ENCODE measurements around the gene MAPKBP1.

Gene MAPKBP1

GRCh38 chr15:41827290-41827879 lies 53.1 kb downstream of the MAPKBP1 start:
- DNase-seq = peak; percentile 19 to 29

DNA sequence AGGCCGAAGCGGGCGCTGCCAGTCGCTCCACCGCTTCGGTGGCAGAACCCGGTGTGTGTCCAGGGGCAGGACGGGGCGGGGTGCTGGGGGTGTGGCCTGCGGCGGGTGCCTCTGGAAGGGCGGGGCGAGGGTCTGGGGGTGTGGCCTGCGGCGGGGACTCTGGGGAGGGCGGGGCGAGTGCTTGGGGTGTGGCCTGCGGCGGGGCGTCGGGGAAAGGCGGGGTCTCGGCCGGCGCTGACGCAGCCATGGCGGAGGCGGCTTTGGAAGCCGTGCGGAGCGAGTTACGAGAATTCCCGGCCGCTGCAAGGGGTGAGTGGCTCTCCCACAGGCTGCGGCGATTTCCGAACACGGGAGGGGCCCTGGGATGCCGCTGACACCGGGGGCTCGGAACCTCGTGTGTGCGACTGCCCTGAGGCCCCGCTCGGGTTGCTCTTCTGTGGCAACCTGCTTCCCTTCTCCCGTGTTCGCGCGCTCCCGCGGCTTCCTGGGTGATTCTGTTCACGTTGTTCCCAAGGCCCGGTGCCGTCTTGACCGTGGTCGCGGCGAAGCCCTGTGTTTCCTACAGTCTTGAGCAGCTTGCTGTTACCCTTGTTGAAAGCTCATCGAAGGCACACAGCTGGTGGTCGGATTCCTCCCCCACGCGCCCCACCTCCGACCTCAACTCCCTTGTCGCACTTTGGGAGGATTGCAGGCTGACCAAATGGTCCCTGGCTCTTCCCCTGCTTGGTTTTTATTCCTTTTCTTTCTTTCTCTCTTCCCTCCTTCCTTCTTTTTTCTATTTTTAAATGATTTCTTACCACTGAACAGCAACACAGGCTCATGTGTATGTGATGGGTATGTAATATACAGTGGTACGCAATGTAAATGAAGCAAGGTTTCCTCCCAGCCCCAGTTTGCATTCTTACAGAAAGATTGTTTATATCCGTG lies 53.9 kb downstream of the MAPKBP1 start, which contains the start of gene JMJD7:
Gene JMJD7, plus strand, starts transcription at position 213 of the 927 bp plus-strand sequence. Its CDS starts 33 bp downstream, at position 246.
- DNase-seq = peak; percentile 97 to 98

DNA sequence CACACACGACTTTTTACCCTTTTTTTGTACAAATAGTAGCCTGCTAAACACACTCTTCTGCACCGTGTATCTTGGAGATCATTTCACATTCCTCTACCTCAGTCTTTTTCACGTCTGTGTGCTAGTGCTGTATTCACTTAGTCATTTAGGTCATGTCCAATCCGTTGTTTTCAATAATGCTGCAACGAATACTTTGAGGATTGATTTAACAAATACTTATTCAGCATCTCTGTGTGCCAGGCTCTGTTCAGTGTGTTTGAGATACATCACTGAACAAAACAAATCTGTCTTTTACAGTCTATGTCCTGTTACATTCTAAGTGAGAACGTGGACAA lies 54.5 kb downstream of the MAPKBP1 start:
- DNase-seq = no peak

DNA sequence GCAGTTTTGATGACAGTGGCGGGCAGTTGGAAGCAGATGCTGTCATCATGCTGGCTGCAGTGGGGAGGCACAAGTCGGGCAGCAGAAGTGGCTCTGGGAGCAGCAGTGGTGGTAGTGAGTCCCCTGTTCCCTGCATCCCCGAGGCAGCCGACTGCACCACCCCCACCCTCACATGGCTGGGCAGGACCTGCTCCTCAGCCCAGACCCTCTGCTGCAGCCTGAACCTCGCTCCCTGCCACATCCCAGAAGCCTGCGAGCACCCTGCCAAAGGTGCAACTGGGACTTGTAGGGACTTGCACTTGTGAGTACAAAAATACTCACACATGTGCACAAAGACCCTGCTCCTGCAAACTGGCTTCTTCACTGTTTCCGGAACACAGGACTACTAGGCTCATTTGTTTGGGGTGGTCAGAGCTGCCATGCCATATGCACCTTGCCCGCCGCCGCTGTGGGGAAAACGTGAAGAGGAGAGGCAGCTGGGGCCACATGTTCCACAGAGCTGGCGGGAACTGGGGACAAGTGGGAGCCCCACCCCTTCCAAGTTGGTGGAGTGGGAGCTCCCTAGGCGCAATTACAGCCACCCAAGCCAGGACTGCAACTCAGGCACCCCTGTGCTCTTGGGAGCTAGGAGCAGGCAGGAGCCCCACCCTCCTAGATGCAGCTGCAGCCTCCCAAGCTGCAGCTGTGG lies 55.8 kb downstream of the MAPKBP1 start:
- no peak for DNase-seq

DNA sequence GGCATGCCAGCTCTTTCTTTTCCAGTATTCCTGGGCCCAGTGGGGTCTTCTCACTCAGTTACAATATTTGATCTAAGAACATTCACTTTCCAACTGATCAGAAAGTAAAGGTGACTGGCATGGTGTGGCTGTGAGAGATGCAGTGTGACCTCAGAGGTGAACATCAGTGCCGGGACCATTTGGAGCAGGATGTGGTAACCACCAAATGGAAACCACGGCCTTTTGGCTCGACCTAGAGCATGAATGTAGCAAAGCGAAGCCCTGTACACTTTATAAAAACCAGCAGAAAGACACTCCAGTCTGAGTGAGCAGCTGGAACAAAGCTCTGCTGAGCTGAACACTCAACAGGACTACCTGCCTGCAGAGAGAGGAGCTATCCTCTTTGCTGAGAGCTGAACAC lies 57.0 kb downstream of the MAPKBP1 start:
- DNase-seq = peak; percentile 23 to 31

- DNase-seq = no peak
Measured at GRCh38 chr15:41832208-41832607, 57.9 kb downstream of the MAPKBP1 start.

- no peak for DNase-seq
Measured at GRCh38 chr15:41832875-41833274, 58.6 kb downstream of the MAPKBP1 start.

DNA sequence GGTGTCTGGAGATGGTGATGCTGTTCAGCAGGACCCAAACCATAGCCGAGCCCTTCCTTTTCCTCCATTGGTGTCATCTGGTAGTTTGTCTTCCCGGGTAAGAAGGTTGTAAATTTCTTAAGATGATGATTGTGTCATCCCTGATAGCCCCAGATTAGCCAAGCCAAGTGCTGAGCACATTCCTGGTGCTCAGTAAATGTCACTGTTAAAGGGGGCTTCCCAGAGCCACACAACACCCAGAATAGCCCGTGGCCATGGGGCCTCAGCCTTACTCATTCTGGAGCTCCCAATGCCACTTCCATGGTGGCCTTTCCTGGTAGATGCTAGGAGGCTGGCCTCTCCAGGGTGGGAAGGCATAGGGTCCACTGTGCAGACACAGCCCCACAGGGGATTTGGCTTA lies 59.8 kb downstream of the MAPKBP1 start:
- no peak for DNase-seq

DNA sequence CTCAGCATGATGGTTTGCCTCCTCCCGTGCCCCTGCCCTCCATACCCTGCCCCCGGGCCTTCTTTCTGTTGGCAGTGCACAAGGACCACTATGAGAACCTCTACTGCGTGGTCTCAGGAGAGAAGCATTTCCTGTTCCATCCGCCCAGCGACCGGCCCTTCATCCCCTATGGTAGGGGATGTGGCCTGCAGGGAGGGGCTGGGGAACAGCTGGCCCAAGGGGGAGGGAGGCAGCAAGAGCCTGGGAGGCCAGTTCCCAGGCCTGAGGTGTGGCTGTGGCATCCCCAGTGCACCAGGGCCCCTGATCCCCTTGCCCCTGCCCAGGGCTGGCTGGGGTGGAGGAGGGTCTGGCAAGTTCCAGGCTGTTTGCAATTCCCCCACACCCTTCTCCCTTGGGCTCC lies 61.8 kb downstream of the MAPKBP1 start:
- DNase-seq = no peak

- no peak for DNase-seq
Measured at GRCh38 chr15:41836713-41837454, 62.6 kb downstream of the MAPKBP1 start.

DNA sequence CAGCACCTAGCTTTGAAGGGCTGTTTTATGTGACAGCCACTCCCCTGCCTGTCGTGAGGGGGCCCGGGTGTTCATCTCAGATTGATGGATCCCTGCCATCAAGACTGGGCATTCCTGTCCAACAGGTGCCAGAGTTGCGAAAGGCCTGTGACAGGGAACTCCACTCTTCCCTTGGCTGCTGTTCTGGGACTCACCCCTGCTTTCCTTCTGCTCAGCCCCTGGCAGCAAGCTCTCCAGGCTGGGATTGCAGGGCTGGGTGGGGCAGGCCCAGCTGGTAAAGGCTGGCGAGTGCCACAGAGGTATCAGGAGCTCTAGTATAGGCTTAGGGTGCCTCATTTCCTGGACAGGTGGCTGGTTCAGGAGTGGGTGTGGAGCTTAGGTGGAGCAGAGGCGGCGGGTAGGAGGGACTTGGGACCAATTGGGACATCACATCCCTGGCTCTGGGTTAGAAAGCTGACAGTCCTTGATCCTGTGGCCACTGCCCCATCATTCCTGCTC lies 64.2 kb downstream of the MAPKBP1 start, which contains the start of gene PLA2G4B:
Gene PLA2G4B, plus strand, starts transcription at position 448 of the 498 bp plus-strand sequence. CDS start 67 bp downstream, outside the sequence.
- DNase-seq = no peak

DNA sequence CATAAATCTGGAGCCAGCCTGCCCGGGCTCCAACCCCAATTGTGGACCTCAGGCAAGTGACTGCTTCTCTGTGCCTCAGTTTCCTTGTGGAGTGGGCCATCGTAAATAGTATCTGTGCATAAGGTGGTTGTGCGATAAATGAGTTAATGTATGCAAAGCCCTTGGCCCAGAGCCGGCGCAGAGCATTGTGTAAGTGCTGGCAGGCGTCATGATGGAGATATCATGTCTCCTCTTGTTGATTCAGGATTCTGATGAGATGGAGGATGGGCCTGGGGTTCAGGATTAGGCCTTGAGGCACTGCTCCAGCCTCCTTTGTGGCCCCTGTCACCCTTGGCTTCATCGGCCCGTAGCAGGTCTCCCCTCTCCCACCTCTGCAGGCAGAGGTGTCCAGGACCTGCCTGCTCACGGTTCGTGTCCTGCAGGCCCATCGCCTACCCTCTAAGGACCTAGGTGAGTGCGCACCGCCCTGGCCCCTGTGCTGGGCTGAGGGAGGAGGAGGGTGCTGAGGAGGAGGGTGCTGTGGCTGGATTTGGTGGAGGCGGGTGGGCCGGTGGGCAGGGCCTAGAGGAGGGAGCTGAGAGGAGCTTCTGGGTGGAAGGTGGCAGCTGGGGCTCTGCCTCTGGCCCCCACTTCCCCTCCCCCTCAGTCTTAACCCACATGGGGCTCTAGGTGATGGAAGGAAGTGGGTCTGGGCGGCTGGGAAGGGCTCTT lies 65.7 kb downstream of the MAPKBP1 start:
- no peak for DNase-seq

DNA sequence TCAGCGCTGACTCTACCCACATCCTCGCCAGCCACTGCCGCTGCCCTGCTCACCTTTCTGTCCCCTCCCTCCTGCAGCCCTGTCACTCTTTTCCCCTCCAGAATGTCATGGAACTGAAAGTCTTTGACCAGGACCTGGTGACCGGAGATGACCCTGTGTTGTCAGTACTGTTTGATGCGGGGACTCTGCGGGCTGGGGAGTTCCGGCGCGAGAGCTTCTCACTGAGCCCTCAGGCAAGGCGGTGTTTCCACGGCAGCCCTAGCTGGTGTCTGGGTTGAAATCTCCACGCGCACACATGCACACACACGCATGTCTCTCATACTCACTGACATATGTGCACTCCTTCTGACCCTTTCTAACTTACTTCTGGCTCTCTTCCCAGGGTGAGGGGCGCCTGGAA lies 66.4 kb downstream of the MAPKBP1 start:
- no peak for DNase-seq

DNA sequence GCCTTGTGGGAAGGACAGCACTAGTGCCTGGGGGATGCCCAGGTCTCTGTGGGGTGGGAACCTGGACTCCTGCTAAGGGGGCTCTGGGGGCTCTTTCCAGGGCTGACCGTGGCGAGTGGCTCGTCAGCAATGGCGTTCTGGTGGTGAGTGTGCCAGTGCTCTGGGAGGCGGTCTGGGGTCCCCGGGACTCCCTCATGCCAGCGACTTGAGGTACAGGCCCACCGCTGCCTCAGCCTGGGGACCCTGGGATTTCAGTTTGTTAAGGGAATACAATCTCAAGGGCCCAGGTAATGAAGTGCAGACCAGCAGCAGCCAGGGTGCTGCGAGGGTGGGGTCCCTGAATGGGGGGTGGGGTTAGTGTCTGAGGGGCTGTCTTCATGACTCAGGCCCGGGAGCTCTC lies 66.8 kb downstream of the MAPKBP1 start:
- DNase-seq = no peak

DNA sequence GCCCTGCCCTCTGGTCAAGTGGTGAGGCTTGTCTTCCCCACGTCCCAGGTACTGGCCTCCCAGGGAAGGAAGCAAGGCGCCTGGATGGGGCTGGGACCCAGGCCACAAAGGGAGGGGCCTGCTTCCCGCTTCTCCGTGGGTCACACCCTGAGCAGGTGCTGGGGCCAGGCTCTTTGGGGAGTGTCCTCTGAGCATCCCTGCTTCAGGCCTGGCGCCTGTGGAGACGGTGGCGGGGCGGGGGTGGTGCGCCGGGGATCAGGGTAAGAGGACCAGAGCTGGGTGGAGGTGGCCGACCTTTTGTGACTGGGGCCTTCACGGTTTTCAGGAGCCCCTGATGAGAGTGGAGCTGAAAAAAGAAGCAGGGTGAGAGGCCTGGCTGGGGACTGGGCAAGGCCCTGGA lies 67.9 kb downstream of the MAPKBP1 start:
- no peak for DNase-seq

GRCh38 chr15:41843571-41843970 lies 69.3 kb downstream of the MAPKBP1 start:
- no peak for DNase-seq

DNA sequence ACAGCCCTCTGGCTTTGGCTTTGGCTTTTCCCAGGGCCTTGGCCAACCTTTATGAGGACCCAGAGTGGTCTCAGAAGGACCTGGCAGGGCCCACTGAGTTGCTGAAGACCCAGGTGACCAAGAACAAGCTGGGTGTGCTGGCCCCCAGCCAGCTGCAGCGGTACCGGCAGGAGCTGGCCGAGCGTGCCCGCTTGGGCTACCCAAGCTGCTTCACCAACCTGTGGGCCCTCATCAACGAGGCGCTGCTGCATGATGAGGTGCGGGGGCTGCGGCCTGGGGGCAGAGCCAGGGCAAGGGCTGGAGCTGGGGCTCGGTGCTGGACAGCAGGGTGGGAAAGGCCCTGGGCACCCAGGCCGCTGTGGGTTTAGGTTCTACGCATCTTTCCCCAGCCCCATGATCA lies 70.5 kb downstream of the MAPKBP1 start:
- no peak for DNase-seq

DNA sequence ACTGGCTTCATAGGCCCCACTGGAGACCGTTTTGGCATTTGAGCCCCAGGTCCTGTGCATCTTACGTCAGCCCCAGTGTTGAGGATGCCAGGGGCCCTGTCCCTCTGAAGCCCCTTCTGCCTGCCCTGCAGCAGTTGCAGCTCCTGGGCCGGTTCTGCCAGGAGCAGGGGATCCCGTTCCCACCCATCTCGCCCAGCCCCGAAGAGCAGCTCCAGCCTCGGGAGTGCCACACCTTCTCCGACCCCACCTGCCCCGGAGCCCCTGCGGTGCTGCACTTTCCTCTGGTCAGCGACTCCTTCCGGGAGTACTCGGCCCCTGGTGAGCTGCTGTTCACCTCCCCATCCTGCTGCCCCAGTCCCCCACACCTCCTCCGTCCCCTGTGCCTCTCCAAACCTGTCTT lies 72.9 kb downstream of the MAPKBP1 start:
- no peak for DNase-seq

DNA sequence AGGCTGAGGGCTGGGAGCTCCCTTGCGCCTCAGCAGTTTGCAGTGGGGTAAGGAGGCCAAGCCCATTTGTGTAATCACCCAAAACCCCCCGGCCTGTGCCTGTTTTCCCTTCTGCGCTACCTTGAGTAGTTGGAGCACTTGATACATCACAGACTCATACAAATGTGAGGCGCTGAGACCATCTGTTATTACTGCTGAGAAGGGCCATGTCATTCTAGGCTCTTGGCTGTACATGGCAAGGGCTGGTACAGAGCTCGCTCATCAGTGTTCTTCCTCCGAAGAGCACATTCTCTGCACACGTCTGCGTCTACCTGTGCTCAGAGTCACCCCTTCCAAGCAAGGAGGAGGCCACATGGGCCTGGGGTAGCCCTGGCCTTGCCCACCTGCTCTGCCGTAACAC lies 73.7 kb downstream of the MAPKBP1 start:
- no peak for DNase-seq

DNA sequence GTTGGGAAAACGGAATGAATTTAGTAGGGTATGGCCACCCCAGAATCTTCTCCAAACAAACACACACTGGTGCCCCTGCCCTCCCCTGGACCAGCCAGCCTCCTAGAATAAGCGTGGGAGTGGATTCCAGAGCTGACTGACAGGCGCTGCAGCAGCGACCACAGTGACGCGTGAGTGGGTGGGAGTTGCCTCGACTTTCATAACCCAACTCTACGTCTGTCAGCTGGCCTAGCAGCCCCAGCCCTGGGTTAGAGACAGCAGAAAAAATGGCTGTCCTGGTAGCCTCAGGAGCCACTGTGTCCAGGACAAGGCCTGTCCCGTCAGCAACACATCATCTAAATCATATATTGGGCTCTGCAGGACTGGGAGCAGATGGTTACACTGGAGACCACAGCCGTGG lies 74.3 kb downstream of the MAPKBP1 start:
- DNase-seq = peak in 1 of 2 donors; percentile 14

DNA sequence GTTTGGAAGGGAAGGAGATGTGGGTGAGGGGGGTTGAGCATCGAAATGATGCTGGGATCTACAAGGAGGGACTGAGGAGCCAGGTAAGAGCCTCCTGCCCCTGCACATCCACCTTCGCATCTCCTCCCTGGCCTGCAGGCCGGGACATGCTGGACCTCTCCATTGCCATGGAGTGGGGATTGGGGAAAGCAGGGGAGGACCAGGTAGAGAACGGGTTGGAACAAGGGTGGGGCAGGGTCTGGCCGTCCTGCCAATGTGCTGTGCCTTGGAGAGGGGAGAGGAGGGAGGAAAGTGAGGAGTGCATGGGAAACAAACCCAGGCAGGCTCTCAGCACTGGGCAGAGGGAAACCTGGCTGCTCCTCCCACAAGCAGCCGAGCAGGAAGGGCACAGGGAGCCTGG lies 74.9 kb downstream of the MAPKBP1 start:
- DNase-seq = no peak

DNA sequence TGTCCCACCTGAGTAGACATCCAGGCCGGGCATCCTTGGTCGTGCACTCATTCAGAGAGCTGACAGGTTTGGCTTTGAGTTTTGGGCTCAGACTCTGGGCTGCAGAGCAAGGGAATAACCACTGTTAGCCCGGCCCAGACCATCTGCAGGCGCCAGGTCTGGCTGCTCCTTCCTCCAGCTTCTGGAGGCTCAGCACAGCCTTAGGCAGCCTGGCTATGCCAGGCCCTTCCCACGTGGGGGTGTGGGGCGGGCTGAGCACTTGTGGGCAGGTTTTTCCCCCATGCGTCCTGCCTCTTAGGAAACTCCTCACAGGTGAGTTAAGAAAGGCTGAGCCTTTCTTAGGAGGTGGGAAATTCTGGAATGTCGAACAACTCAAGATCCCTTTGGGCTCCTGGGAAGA lies 75.6 kb downstream of the MAPKBP1 start:
- no peak for DNase-seq

Data from activated CD4-positive, alpha-beta T cell treated with anti-CD3 and anti-CD28 coated beads for 4 hours (primary cell).